Stimulated activated CD8-positive, alpha-beta memory T cell treated with anti-CD3 and anti-CD28 coated beads, Interleukin-2, amount 100 ng/mL, for 1 hour (primary cell): ENCODE results near the gene GRIN2A.
"Not testable (repeated sequence)": the region's sequence is repeated elsewhere in the genome, so short reads cannot be mapped to it uniquely, and the experiment has no call there.

Experiments
- DNase-seq, 2 donors: peaks; one replicate each; pipeline ENCODE4 v3.0.0-alpha.2; 2020; ENCODE audit warnings: low read depth in 2 of 2

The GRIN2A gene

GRCh38 chr16:9913604-9914326 lies 268.5 kb downstream of the GRIN2A start:
- DNase-seq, result no peak

- DNase-seq, result no peak
Observed at GRCh38 chr16:9911989-9912388, 270.2 kb downstream of the GRIN2A start.

DNA sequence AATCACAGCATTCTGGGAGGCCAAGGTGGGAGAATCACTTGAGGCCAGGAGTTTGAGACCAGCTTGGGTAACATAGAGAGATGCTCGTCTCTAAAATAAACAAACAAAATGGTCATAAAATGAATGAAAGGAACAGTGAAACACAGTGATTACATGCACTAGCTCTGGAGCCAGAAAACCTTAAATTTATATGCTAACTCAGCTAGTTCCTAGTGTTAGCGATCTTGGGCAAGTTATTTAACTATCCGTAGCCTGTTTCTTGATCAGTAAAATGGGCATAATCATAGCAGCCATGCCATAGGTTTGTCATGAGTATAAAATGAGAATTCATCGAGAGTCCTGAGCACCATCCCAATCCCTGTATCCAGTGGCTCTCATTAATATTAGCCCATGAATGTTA lies 271.0 kb downstream of the GRIN2A start:
- no peak for DNase-seq

DNA sequence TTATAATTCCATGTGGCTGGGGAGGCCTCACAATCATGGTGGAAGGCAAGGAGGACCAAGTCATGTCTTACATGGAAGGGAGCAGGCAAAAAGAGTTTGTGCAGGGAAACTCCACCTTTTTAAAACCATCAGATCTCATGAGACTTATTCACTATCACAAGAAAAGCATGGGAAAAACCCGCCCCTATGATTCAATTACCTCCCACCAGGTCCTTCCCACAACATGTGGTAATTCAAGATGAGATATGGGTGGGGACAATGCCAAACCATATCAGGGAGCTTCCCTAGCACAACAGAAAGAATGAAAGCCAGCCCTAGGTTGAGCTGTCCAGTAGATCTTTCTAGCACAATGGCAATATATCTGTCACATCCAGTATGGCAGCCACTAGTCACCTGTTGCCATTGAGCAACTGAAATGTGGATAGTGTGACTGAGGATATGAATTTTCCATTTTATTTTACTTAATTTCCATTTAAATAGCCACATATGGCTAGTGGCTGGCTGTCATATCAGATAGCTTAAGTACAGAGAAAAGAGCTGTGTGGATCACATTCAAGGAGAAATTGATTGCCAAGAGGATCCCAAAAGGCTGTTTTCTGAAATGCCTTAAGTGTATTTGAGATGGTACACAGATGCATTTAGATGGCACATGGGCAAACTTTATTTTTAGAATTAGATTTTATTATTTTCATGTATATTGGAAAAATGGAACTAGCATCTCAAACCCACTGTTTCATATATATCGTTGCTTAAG lies 273.0 kb downstream of the GRIN2A start:
- DNase-seq, result no peak

- DNase-seq, result no peak
Observed at GRCh38 chr16:9908613-9909012, 273.6 kb downstream of the GRIN2A start.

GRCh38 chr16:9907752-9908151 lies 274.5 kb downstream of the GRIN2A start:
- no peak for DNase-seq

DNA sequence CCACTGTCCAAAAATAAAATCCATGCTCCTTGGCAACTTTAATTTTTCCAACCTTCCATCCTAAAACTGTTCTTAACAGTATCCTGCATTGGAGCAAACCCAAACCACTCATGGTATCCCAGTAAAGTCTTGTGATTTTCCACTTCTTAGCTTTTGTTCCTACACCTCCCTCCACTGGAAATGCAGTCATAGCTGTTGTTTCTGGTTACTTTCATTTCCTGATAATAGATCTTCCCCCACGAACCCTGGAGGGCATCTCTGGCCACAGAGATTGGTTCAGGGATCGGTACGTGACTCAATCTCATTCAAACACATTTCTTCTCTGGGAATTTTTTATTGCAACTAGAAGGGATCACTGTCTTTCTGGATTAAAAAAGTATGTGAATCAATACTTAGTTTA lies 276.0 kb downstream of the GRIN2A start:
- DNase-seq, result no peak

- DNase-seq, result no peak
Observed at GRCh38 chr16:9904526-9904925, 277.7 kb downstream of the GRIN2A start.

DNA sequence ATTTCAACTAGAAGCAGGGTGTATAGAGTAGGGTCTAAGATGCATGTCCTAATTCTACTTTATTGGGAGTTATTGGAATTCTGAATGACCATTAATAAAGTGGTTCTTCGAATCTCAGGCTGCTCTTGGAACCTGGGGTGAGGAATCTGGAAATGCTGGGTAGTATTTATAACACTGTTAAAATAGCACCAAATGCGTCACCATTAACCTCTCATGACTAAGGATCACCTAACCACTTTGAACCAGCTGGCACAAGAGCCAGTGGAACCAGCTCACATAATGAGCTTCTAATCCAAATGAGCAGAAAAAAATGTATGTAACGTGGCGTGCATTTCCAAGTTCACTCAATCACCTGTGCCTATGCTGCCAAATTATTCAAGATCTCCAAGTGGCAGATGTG lies 281.7 kb downstream of the GRIN2A start:
- DNase-seq, result no peak

DNA sequence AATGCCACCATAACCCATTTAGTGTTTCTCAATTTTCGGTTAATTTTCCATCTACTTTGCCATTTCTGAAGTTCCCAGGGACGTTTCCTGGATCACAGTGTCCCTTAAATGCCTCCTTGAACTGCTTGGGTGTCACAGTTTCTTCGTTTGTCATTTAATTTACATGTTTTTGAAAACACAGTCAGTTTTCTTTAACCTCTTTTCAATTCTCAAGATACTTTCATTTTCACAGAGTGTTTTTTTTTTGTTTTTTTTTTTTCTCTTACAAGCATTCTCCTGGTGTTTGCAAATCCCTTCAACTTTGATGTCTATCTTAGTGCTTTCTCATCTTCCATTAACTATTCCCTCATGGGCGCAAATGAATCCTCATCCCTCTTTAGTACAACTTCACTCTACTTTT lies 283.7 kb downstream of the GRIN2A start:
- DNase-seq, result no peak

- no peak for DNase-seq
Observed at GRCh38 chr16:9898124-9898523, 284.1 kb downstream of the GRIN2A start.

GRCh38 chr16:9895817-9896216 lies 286.4 kb downstream of the GRIN2A start:
- DNase-seq, result no peak

GRCh38 chr16:9885876-9886275 lies 296.4 kb downstream of the GRIN2A start:
- DNase-seq, result no peak

DNA sequence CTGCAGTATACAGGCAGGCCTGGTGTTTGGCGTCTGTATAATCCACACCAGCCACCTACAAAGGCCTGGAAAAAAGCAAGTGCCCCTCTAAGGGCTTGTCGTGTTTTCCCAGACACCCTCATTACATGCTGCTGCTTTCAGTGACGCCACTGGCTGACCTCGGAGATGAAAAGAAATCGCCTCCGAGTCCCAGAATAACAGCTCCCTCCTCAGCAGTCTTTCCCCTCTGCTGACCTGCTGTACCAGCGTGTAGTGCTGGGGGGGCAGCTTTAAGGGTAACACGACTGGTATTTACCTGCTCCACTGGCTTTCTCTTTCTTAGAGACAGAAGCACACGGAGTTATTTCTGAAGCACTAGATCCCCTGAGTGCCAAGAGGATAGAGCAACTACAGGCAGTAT lies 296.8 kb downstream of the GRIN2A start:
- DNase-seq, result no peak

- DNase-seq, result not testable (repeated sequence)
Observed at GRCh38 chr16:9875981-9876380, 306.2 kb downstream of the GRIN2A start.

- no peak for DNase-seq
Observed at GRCh38 chr16:9874219-9874618, 308.0 kb downstream of the GRIN2A start.

DNA sequence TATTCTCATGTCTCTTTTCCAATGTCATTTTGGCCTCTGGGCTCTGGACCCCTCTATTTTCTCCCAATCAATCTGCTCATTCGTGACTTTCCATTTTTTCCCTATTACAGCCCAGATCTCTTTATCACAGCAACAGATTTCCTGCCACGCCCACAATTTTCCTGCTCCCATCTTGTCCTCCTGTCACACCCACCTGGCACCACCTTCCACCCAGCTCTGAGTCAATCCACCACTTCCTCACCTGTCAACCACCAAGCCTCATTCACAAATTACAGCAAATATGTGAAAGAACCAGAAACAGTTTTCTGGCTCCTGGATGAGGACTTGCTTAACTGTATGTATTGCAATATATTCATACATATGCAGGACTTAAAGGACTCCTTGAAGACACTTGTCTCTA lies 311.3 kb downstream of the GRIN2A start:
- DNase-seq, result no peak

- DNase-seq, result no peak
Observed at GRCh38 chr16:9869776-9870175, 312.5 kb downstream of the GRIN2A start.

DNA sequence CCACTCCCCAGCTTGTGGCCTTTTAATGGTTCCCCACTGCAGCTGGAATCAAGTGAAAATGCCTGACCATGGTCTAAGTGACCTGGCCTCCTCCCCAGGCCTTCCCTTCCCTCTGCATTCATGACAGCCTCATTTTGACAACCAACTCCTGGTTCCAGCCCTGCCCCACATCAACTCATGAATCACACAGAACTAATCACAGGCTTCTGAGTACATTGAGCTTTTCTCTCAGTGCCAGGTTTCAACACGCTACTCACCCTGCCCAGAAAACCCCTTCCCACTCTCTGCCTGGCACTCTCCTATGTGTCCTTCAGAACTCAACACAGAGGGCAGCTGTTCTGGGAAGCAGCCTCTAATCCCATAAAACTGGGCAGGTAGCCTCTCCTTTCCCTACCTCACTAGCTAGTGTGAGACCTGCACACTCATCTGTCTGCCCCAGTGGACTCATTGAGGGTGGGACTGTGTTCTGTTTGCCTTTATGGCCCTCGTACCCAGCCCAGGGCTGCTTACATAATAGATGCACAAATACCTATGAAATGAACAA lies 313.6 kb downstream of the GRIN2A start:
- no peak for DNase-seq

- no peak for DNase-seq
Observed at GRCh38 chr16:9867176-9867575, 315.1 kb downstream of the GRIN2A start.

DNA sequence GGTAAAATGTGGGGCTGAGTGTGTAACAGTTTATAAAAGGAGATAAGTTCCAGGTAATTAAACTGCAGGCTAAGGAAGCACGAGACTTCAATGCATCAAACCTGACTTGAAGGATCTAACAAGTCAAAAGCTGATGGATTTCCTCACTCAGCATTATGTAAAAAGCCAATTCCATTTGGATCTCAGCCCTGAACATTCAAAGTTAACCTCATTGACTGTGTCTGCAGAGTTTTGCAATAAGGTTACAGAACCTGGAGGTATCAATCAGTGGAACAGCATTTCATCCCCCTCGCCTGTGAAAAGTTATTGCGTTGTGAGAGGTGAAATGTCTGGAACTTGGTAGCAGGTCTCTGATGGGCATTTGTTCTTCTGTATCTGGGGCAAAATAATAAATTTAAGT lies 317.8 kb downstream of the GRIN2A start:
- no peak for DNase-seq

GRCh38 chr16:9862327-9862726 lies 319.9 kb downstream of the GRIN2A start:
- DNase-seq, result no peak

DNA sequence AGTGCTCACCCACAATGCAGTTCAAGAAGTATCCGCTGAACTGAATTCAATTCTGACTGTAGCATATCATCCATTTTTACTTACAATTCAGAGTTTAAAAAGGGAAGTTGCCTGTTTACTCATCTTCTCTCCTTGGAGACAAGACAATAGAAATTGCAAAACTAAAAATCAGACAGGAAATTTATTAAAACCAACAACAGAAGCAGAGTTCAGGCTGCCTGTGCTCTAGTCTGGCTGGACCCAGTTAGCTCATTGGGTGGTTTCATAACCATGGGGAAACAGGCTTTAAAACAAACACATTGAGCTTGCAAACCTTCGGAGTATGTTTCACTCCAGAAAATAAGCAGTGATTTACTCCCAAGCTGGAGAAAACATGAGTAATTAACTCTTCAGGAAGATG lies 321.4 kb downstream of the GRIN2A start:
- DNase-seq, result no peak
